ENCODE results near the gene STX18.
A peak's percentile ranks its signal among the peaks of the same experiment; 100 is the strongest.
"Not testable (repeated sequence)": the region's sequence is repeated elsewhere in the genome, so short reads cannot be mapped to it uniquely, and the experiment has no call there.

Gene STX18

GRCh38 chr4:4480685-4481398, 61.0 kb downstream of the STX18 start:
- peak in 40 of 51 donors; percentile 7 to 93 (median 64) for DNase-seq

- peak in 1 of 51 donors; percentile 44 for DNase-seq
These were observed 61.6 kb downstream of the STX18 start for GRCh38 chr4:4480205-4480604.

- DNase-seq: no peak
These were observed 62.5 kb downstream of the STX18 start for GRCh38 chr4:4479366-4479765.

- DNase-seq: no peak
These were observed 64.1 kb downstream of the STX18 start for GRCh38 chr4:4477796-4478195.

GRCh38 chr4:4477391-4477790, 64.5 kb downstream of the STX18 start:
- DNase-seq: no peak

GRCh38 chr4:4474476-4474875, 67.4 kb downstream of the STX18 start:
- no peak for DNase-seq

- DNase-seq: no peak
These were observed 69.4 kb downstream of the STX18 start for GRCh38 chr4:4472344-4472958.

- DNase-seq: no peak
These were observed 70.7 kb downstream of the STX18 start for GRCh38 chr4:4471195-4471594.

- no peak for DNase-seq
These were observed 71.6 kb downstream of the STX18 start for GRCh38 chr4:4470208-4470607.

- not testable (repeated sequence) for DNase-seq
These were observed 76.6 kb downstream of the STX18 start for GRCh38 chr4:4465238-4465637.

GRCh38 chr4:4462970-4463369, 78.9 kb downstream of the STX18 start:
- DNase-seq: no peak

GRCh38 chr4:4461850-4462249, 80.0 kb downstream of the STX18 start:
- DNase-seq: peak in 10 of 51 donors; percentile 14 to 47 (median 28)

GRCh38 chr4:4461178-4461577, 80.7 kb downstream of the STX18 start:
- no peak for DNase-seq

GRCh38 chr4:4460759-4461158, 81.1 kb downstream of the STX18 start:
- no peak for DNase-seq

- DNase-seq: no peak
These were observed 82.7 kb downstream of the STX18 start for GRCh38 chr4:4459181-4459580.

- DNase-seq: no peak
These were observed 83.9 kb downstream of the STX18 start for GRCh38 chr4:4457803-4458553.

- no peak for DNase-seq
These were observed 84.9 kb downstream of the STX18 start for GRCh38 chr4:4456816-4457578.

- no peak for DNase-seq
These were observed 85.5 kb downstream of the STX18 start for GRCh38 chr4:4456351-4456750.

- no peak for DNase-seq
These were observed 86.5 kb downstream of the STX18 start for GRCh38 chr4:4455210-4455865.

- DNase-seq: no peak
These were observed 95.4 kb downstream of the STX18 start for GRCh38 chr4:4446434-4446833.

- no peak for DNase-seq
These were observed 98.0 kb downstream of the STX18 start for GRCh38 chr4:4443821-4444220.

All from hypothalamus (tissue), 51 donors.